IMR-90 (cell line): ENCODE results near the gene RMND5B. TPM values are rescaled to one million over a fixed set of nuclear protein-coding genes. Genes with fewer than 3 reads are reported as not detected.

Experiments used
- ATAC-seq: fragments of 200-7000 bp; cut with Tn5 transposase; 2 replicates; pipeline ENCODE4 v1.9.1; 2020; ENCODE audit warnings: low read depth, mild to moderate bottlenecking, moderate library complexity
- BruUV-seq: library from RNA; stranded (reverse); fragments of 400-500 nt; replicated peaks from 2 replicates; lab custom pipeline; 2021; lab: Mats Ljungman, UMichigan
- CTCF ChIA-PET: fragments of 300-600 bp; formaldehyde crosslinking; extraction: SDS; loops from one replicate; lab custom pipeline; 2021; ENCODE audit warnings: antibody characterized with exemption; lab: Yijun Ruan, JAX
- POLR2A ChIA-PET: fragments of 300-600 bp; sonication (Branson Sonifier 250); formaldehyde crosslinking; loops from one replicate; lab custom pipeline; 2022; ENCODE audit warnings: antibody characterized with exemption; ENCODE audit not compliant: unreplicated experiment; lab: Charles Lee
- DNase-seq: peaks from one replicate; pipeline ENCODE4 v3.0.0; 2013
- H2AFZ ChIP-seq: replicated peaks from 2 replicates; pipeline ENCODE3; 2013; ENCODE audit warnings: low read length, mild to moderate bottlenecking; ENCODE audit not compliant: poor library complexity
- H2AK5ac ChIP-seq: 2 replicates; pipeline ENCODE4 v1.6.1; 2013; ENCODE audit warnings: low read depth, low read length, inconsistent platforms
- H2AK9ac ChIP-seq: replicated peaks from 2 replicates; pipeline ENCODE3; 2013; ENCODE audit warnings: mild to moderate bottlenecking, low read depth, low read length, moderate library complexity; ENCODE audit not compliant: poor library complexity
- H2BK120ac ChIP-seq: 2 replicates; pipeline ENCODE4 v1.6.1; 2013; ENCODE audit warnings: low read depth, low read length, inconsistent platforms
- H2BK15ac ChIP-seq: 3 replicates; pipeline ENCODE4 v1.6.1; 2013; ENCODE audit warnings: low read depth, low read length, inconsistent platforms
- H2BK20ac ChIP-seq: 2 replicates; pipeline ENCODE4 v1.6.1; 2013; ENCODE audit warnings: low read depth, mild to moderate bottlenecking, inconsistent platforms, low read length, moderate library complexity
- H2BK5ac ChIP-seq: 2 replicates; pipeline ENCODE4 v1.6.1; 2013; ENCODE audit warnings: mild to moderate bottlenecking, low read depth, low read length, inconsistent platforms; ENCODE audit not compliant: poor library complexity, severe bottlenecking
- H3K14ac ChIP-seq: replicated peaks from 2 replicates; pipeline ENCODE4 v1.6.1; 2013; ENCODE audit warnings: low read depth, low read length, inconsistent platforms
- H3K18ac ChIP-seq: 2 replicates; pipeline ENCODE4 v1.6.1; 2013; ENCODE audit warnings: low read depth, low read length, control low read depth
- H3K23ac ChIP-seq: 2 replicates; pipeline ENCODE4 v1.6.1; 2013; ENCODE audit warnings: low read depth, low read length, inconsistent platforms
- H3K27ac ChIP-seq: 2 replicates; pipeline ENCODE4 v1.5.1; 2013; ENCODE audit warnings: mild to moderate bottlenecking, control low read depth, low read length; ENCODE audit not compliant: insufficient read depth
- H3K27me3 ChIP-seq: 2 replicates; pipeline ENCODE4 v1.6.1; 2013; ENCODE audit warnings: low read length; ENCODE audit not compliant: control insufficient read depth, insufficient read depth
- H3K36me3 ChIP-seq: 2 replicates; pipeline ENCODE4 v1.6.1; 2013; ENCODE audit warnings: low read length, mixed read lengths; ENCODE audit not compliant: control insufficient read depth, insufficient read depth
- H3K4ac ChIP-seq: 2 replicates; pipeline ENCODE4 v1.6.1; 2013; ENCODE audit warnings: low read depth, low read length, inconsistent platforms
- H3K4me1 ChIP-seq: 2 replicates; pipeline ENCODE4 v1.6.1; 2013; ENCODE audit warnings: low read length, mixed read lengths; ENCODE audit not compliant: control insufficient read depth, insufficient read depth
- H3K4me2 ChIP-seq: 2 replicates; pipeline ENCODE4 v1.6.1; 2013; ENCODE audit warnings: low read depth, mild to moderate bottlenecking, control low read depth, low read length, moderate library complexity
- H3K4me3 ChIP-seq: 2 replicates; pipeline ENCODE4 v1.5.1; 2013; ENCODE audit warnings: low read depth, mild to moderate bottlenecking, control low read depth, low read length, moderate library complexity; ENCODE audit not compliant: insufficient read depth
- H3K56ac ChIP-seq: 2 replicates; pipeline ENCODE4 v1.6.1; 2013; ENCODE audit warnings: low read length, inconsistent platforms; ENCODE audit not compliant: insufficient read depth; ENCODE audit errors: extremely low read depth
- H3K79me1 ChIP-seq, 2 experiments: 2 replicates each; pipeline ENCODE4 v1.6.1; 2013; ENCODE audit warnings: low read length in 2 of 2, inconsistent platforms in 1 of 2, low read depth in 1 of 2
- H3K9ac ChIP-seq: 2 replicates; pipeline ENCODE4 v1.6.1; 2013; ENCODE audit warnings: low read depth, low read length, control low read depth
- H3K9me1 ChIP-seq: 2 replicates; pipeline ENCODE4 v1.6.1; 2013; ENCODE audit warnings: low read length, inconsistent platforms; ENCODE audit not compliant: insufficient read depth
- H3K9me3 ChIP-seq: 2 replicates; pipeline ENCODE4 v1.6.1; 2013; ENCODE audit warnings: low read length; ENCODE audit not compliant: control insufficient read depth, insufficient read depth
- H4K20me1 ChIP-seq: 2 replicates; pipeline ENCODE4 v1.6.1; 2013; ENCODE audit warnings: low read length, inconsistent platforms; ENCODE audit not compliant: insufficient read depth
- H4K5ac ChIP-seq: 2 replicates; pipeline ENCODE4 v1.6.1; 2013; ENCODE audit warnings: mild to moderate bottlenecking, low read depth, low read length, control low read depth
- H4K8ac ChIP-seq, 2 experiments: 2 replicates each; pipeline ENCODE4 v1.6.1; 2013; ENCODE audit warnings: low read depth in 2 of 2, low read length in 2 of 2, control low read depth in 1 of 2, inconsistent platforms in 1 of 2
- H4K91ac ChIP-seq: 2 replicates; pipeline ENCODE4 v1.6.1; 2013; ENCODE audit warnings: low read depth, low read length, inconsistent platforms; ENCODE audit not compliant: insufficient read depth
- BHLHE40 ChIP-seq: fragments of 150-350 bp; IDR thresholded peaks from 2 replicates; pipeline ENCODE4 v1.6.1; 2016; ENCODE audit warnings: mild to moderate bottlenecking, low read depth, low read length
- CEBPB ChIP-seq: IDR thresholded peaks from 2 replicates; pipeline ENCODE4 v1.6.1; 2012; ENCODE audit warnings: low read depth, low read length, improper control_type of control experiment
- CHD1 ChIP-seq: IDR thresholded peaks from 2 replicates; pipeline ENCODE4 v1.6.1; 2012; ENCODE audit warnings: low read depth, low read length, improper control_type of control experiment
- CTCF ChIP-seq: conservative IDR thresholded peaks from 2 replicates; pipeline ENCODE4 v1.5.1; 2012; ENCODE audit warnings: mild to moderate bottlenecking, low read depth, low read length, improper control_type of control experiment
- ELK1 ChIP-seq: fragments of 150-350 bp; IDR thresholded peaks from 2 replicates; pipeline ENCODE4 v1.6.1; 2016; ENCODE audit warnings: low read depth, mild to moderate bottlenecking, low read length, moderate library complexity, borderline replicate concordance
- FOS ChIP-seq: fragments of 150-350 bp; IDR thresholded peaks from 2 replicates; pipeline ENCODE4 v1.6.1; 2016; ENCODE audit warnings: low read depth, low read length
- MAFK ChIP-seq: IDR thresholded peaks from 2 replicates; pipeline ENCODE4 v1.6.1; 2012; ENCODE audit warnings: low read depth, low read length, improper control_type of control experiment
- MAZ ChIP-seq: IDR thresholded peaks from 2 replicates; pipeline ENCODE4 v1.6.1; 2012; ENCODE audit warnings: low read depth, mild to moderate bottlenecking, low read length, improper control_type of control experiment, moderate library complexity, borderline replicate concordance
- MXI1 ChIP-seq: IDR thresholded peaks from 2 replicates; pipeline ENCODE4 v1.6.1; 2012; ENCODE audit warnings: low read depth, mild to moderate bottlenecking, low read length, moderate library complexity, borderline replicate concordance
- NFE2L2 ChIP-seq: fragments of 150-350 bp; IDR thresholded peaks from 2 replicates; pipeline ENCODE4 v1.6.1; 2016; ENCODE audit warnings: low read depth, mild to moderate bottlenecking, low read length
- POLR2A ChIP-seq: IDR thresholded peaks from 2 replicates; pipeline ENCODE4 v1.6.1; 2012; ENCODE audit warnings: mild to moderate bottlenecking, low read depth, low read length
- RAD21 ChIP-seq: IDR thresholded peaks from 2 replicates; pipeline ENCODE4 v1.6.1; 2012; ENCODE audit warnings: low read length, improper control_type of control experiment
- RCOR1 ChIP-seq: IDR thresholded peaks from 2 replicates; pipeline ENCODE4 v1.6.1; 2012; ENCODE audit warnings: mild to moderate bottlenecking, low read length, improper control_type of control experiment; ENCODE audit not compliant: insufficient replicate concordance
- RFX5 ChIP-seq: IDR thresholded peaks from 2 replicates; pipeline ENCODE4 v1.8.0; 2012; ENCODE audit warnings: low read depth, mild to moderate bottlenecking, low read length, moderate library complexity
- SMC3 ChIP-seq: fragments of 150-350 bp; IDR thresholded peaks from 2 replicates; pipeline ENCODE4 v1.6.1; 2016; ENCODE audit warnings: low read depth, mild to moderate bottlenecking, antibody characterized with exemption, low read length, moderate library complexity
- USF2 ChIP-seq: fragments of 150-350 bp; IDR thresholded peaks from 2 replicates; pipeline ENCODE4 v1.6.1; 2017; ENCODE audit warnings: mild to moderate bottlenecking, antibody characterized with exemption, low read length, low read depth
- WGBS, 2 experiments: methylation state at CpG; one replicate each; pipeline versions ENCODE4 v1.1.5 to v1.1.7; 2013; ENCODE audit warnings: missing lambda C conversion rate in 2 of 2; ENCODE audit not compliant: insufficient read length in 1 of 2; ENCODE audit errors: extremely low coverage in 2 of 2; 5-methylcytosine and 5-hydroxymethylcytosine counted together
- dilution Hi-C: fragments of 300-500 bp; cut with HindIII; formaldehyde crosslinking; loops from one replicate; pipeline ENCODE4 v1.14.3; 2018; ENCODE audit warnings: low sequenced_read_pairs; ENCODE audit not compliant: unreplicated experiment
- in situ Hi-C: fragments of 300-500 bp; cut with MboI; formaldehyde crosslinking; loops from 3 replicates; pipeline ENCODE4 v1.14.3; 2019; ENCODE audit warnings: low sequenced_read_pairs, inconsistent platforms, mixed read lengths
- intact Hi-C: fragments of 100-400 bp; cut with micrococcal nuclease; formaldehyde crosslinking; loops from 2 replicates; pipeline ENCODE4 v1.10.0; 2022
- polyA plus RNA-seq, 3 experiments: library from polyadenylated mRNA; depleted of rRNA; stranded (reverse); fragments of >200 nt; gene quantifications; 2 replicates each; pipeline ENCODE4 v1.2.3, GENCODE V29; 2012; ENCODE audit warnings: low replicate concordance in 1 of 3
- total RNA-seq: library from RNA; depleted of rRNA; stranded (reverse); fragments of >200 nt; gene quantifications from 2 replicates; pipeline ENCODE4 v1.2.3, GENCODE V29; 2012

Gene RMND5B
- total and polyA plus RNA-seq, 2 of the 4 experiments (the other 2 are of a cell fraction): 14.0 to 19.5 TPM

- 80% methylated on average over 3 of the region's 11 CpGs; no CpG with 5 or more reads in 1 of the 2 experiments for WGBS, 2 experiments
These were observed 67.9 kb downstream of the RMND5B start for GRCh38 chr5:178198706-178199105.

More at GRCh38 chr5:178198706-178199105, 67.9 kb downstream of the RMND5B start:
- no peak overlapping the region for H2AFZ ChIP-seq
- no peak overlapping the region for H2BK120ac ChIP-seq
- no peak overlapping the region for H3K18ac ChIP-seq
- in situ Hi-C loops: no loop called here
- H2AK9ac ChIP-seq: no peak overlapping the region
- no peak overlapping the region for H3K14ac ChIP-seq
- no peak overlapping the region for H3K4me3 ChIP-seq
- H3K56ac ChIP-seq: no peak overlapping the region
- ChIA-PET POLR2A (no interaction called here), CTCF (no interaction called here)
- DNase-seq: no peak
- H3K9ac ChIP-seq: no peak overlapping the region
- H3K23ac ChIP-seq: no peak overlapping the region
- H3K27me3 ChIP-seq: peaks cover 16% of the 10 kb centered on the region; the same call in 1 of the 2 replicates
- no peak for ATAC-seq
- H3K79me1 ChIP-seq: peaks cover 0 to 4% of the 10 kb centered on the region in 2 experiments; a peak in 1 of 4 replicates
- no peak overlapping the region for H4K5ac ChIP-seq
- H3K27ac ChIP-seq: no peak overlapping the region
- H3K36me3 ChIP-seq: no peaks in the 10 kb centered on the region
- H4K8ac ChIP-seq: no peak overlapping the region
- H2AK5ac ChIP-seq: no peak overlapping the region
- H2BK5ac ChIP-seq: no peak overlapping the region
- dilution Hi-C loops: no loop called here
- H2BK20ac ChIP-seq: no peak overlapping the region
- no peak overlapping the region for H2BK15ac ChIP-seq
- no peak overlapping the region for H4K91ac ChIP-seq
- H3K4me1 ChIP-seq: peaks cover 4% of the 10 kb centered on the region
- TF ChIP-seq RCOR1 (no peak), RAD21 (no peak), CTCF (no peak), SMC3 (no peak), RFX5 (no peak), FOS (no peak), NFE2L2 (no peak), ELK1 (no peak), MAFK (no peak), CHD1 (no peak), CEBPB (no peak), MXI1 (no peak), MAZ (no peak), BHLHE40 (no peak), USF2 (no peak), POLR2A (no peak)
- 0 out of 2 replicates have a peak, but pooled peaks cover 3% of the 10 kb centered on the region for H3K9me1 ChIP-seq
- H4K20me1 ChIP-seq: no peaks in the 10 kb centered on the region
- H3K4ac ChIP-seq: no peak overlapping the region
- intact Hi-C loops: no loop called here
- no TSS peak for BruUV-seq
- no peaks in the 10 kb centered on the region for H3K9me3 ChIP-seq
- no peak overlapping the region for H3K4me2 ChIP-seq
